Forelimb muscle (tissue), 1 donor: ENCODE measurements around the gene PRELID3B. TPM values are rescaled to one million over a fixed set of nuclear protein-coding genes. Genes with fewer than 3 reads are reported as not detected.

ENCODE experiments used
- DNase-seq: peaks from one replicate; pipeline ENCODE4 v3.0.0-alpha.2; 2013; ENCODE audit warnings: low read depth
- polyA plus RNA-seq: library from polyadenylated mRNA; unstranded; fragments of 120-200 nt; gene quantifications from one replicate; pipeline ENCODE4 v1.2.1, GENCODE V29; 2013; ENCODE audit not compliant: insufficient read length

PRELID3B gene
- polyA plus RNA-seq, 1 donor, result 47.0 TPM

- no peak for DNase-seq
Measured at GRCh38 chr20:58994390-58995159, 48.0 kb downstream of the PRELID3B start.

- no peak for DNase-seq
Measured at GRCh38 chr20:58993332-58994248, 49.0 kb downstream of the PRELID3B start.

- DNase-seq, result no peak
Measured at GRCh38 chr20:58992911-58993310, 49.7 kb downstream of the PRELID3B start.

GRCh38 chr20:58991715-58992114, 50.9 kb downstream of the PRELID3B start:
- no peak for DNase-seq

GRCh38 chr20:58990651-58991445, 51.7 kb downstream of the PRELID3B start:
- DNase-seq, result no peak

- DNase-seq, result no peak
Measured at GRCh38 chr20:58989196-58989595, 53.4 kb downstream of the PRELID3B start.

GRCh38 chr20:58988565-58988882, 54.1 kb downstream of the PRELID3B start:
- no peak for DNase-seq

- DNase-seq, result no peak
Measured at GRCh38 chr20:58987790-58988564, 54.6 kb downstream of the PRELID3B start.

GRCh38 chr20:58986968-58987517, 55.5 kb downstream of the PRELID3B start:
- no peak for DNase-seq

- no peak for DNase-seq
Measured at GRCh38 chr20:58986286-58986967, 56.2 kb downstream of the PRELID3B start.

- no peak for DNase-seq
Measured at GRCh38 chr20:58985656-58986055, 56.9 kb downstream of the PRELID3B start.

- DNase-seq, result no peak
Measured at GRCh38 chr20:58984691-58985090, 57.9 kb downstream of the PRELID3B start.

Other genes with a start within 250 kb of the PRELID3B start
- 2.8 TPM for gene GNAS-AS1, start 191.9 kb downstream of the PRELID3B start, polyA plus RNA-seq
- 3,555 TPM for gene GNAS, start 190.1 kb downstream of the PRELID3B start, polyA plus RNA-seq
- gene NELFCD, start 61.5 kb downstream of the PRELID3B start, polyA plus RNA-seq, result 60.9 TPM
- 57.3 TPM for gene CTSZ, start 35.5 kb downstream of the PRELID3B start, polyA plus RNA-seq
- gene TUBB1, start 23.4 kb downstream of the PRELID3B start, polyA plus RNA-seq, result 0.68 TPM
- gene ATP5F1E, start 10.5 kb downstream of the PRELID3B start, polyA plus RNA-seq, result 156 TPM
- 0.20 TPM for gene ZNF831, start 121.0 kb upstream of the PRELID3B start, polyA plus RNA-seq